Astrocyte (in vitro differentiated cells and primary cell): ENCODE measurements around the gene CYP3A7.

ENCODE experiments used
- CTCF ChIP-seq: IDR thresholded peaks from 2 replicates; pipeline ENCODE4 v1.5.1; 2011; ENCODE audit warnings: low read depth, mild to moderate bottlenecking, inconsistent platforms, low read length, moderate library complexity; ENCODE audit not compliant: insufficient read depth
- EZH2 ChIP-seq: IDR thresholded peaks from 2 replicates; pipeline ENCODE4 v1.6.1; 2012; ENCODE audit warnings: mild to moderate bottlenecking, low read length, inconsistent platforms; ENCODE audit not compliant: insufficient read depth

GRCh38 chr7:99694912-99695304, 40.1 kb downstream of the CYP3A7 start:
- no peak for TF ChIP-seq CTCF
- TF ChIP-seq EZH2: no peak
